GM10248 (cell line): ENCODE results near the gene ELAVL1.

ENCODE experiments used
- CTCF ChIA-PET: fragments of 300-600 bp; sonication (Branson Sonifier 250); formaldehyde crosslinking; extraction: SDS; loops from one replicate; lab custom pipeline; 2021; ENCODE audit warnings: antibody characterized with exemption; lab: Yijun Ruan, JAX
- POLR2A ChIA-PET: fragments of 350-650 bp; sonication (Branson Sonifier 250); formaldehyde crosslinking; extraction: SDS; loops from one replicate; lab custom pipeline; 2020; ENCODE audit warnings: antibody characterized with exemption; lab: Yijun Ruan, JAX
- DNase-seq: peaks from one replicate; pipeline ENCODE4 v3.0.0; 2012; ENCODE audit errors: extremely low spot score
- CTCF ChIP-seq: IDR thresholded peaks from 2 replicates; pipeline ENCODE4 v1.5.1; 2012; ENCODE audit warnings: mild to moderate bottlenecking, low read depth; ENCODE audit errors: extremely low read depth, missing control alignments, control extremely low read depth

Gene ELAVL1

GRCh38 chr19:7977021-7977722 is 28.3 kb downstream of the ELAVL1 start:
- no peak for DNase-seq
- ChIA-PET POLR2A (interaction anchor here (0.6 kb wide), 1 partner anchor 1458 kb away, joined by 3 read pairs; the partner anchor contains the start of gene ZNF266), CTCF (interaction anchor here (2.3 to 2.7 kb wide), 2 partner anchors 25 to 33 kb away, joined by 9 to 14 read pairs; partner anchors contain the start of gene TIMM44)
- TF ChIP-seq CTCF, result no peak

- TF ChIP-seq CTCF, result no peak
- DNase-seq, result no peak
- POLR2A ChIA-PET, result no interaction called here
- CTCF ChIA-PET, result interaction anchor here (2.7 kb wide), 1 partner anchor 33 kb away, joined by 14 read pairs; the partner anchor contains the start of gene TIMM44
Observed at GRCh38 chr19:7976461-7976860, 29.0 kb downstream of the ELAVL1 start.

- DNase-seq, result no peak
- CTCF ChIA-PET, result interaction anchor here (1.5 to 2.7 kb wide), 3 partner anchors 28 to 39 kb away, joined by 3 to 14 read pairs (median 4); partner anchors contain the start of gene TIMM44
- TF ChIP-seq CTCF, result no peak
- POLR2A ChIA-PET, result no interaction called here
Observed at GRCh38 chr19:7975037-7975436, 30.4 kb downstream of the ELAVL1 start.

GRCh38 chr19:7973883-7974282 is 31.6 kb downstream of the ELAVL1 start:
- TF ChIP-seq CTCF, result no peak
- no peak for DNase-seq
- ChIA-PET CTCF (interaction anchor here (1.3 to 1.9 kb wide), 2 partner anchors 14 to 38 kb away, joined by 4 to 5 read pairs; no protein-coding TSS in a partner anchor), POLR2A (interaction anchor here (0.6 kb wide), 1 partner anchor 66 kb away, joined by 5 read pairs; no protein-coding TSS in a partner anchor)

- TF ChIP-seq CTCF, result no peak
- ChIA-PET CTCF (interaction anchor here (1.3 to 3.4 kb wide), 6 partner anchors 12 to 272 kb away, joined by 3 to 30 read pairs (median 6); partner anchors contain the start of gene TIMM44), POLR2A (no interaction called here)
- no peak for DNase-seq
Observed at GRCh38 chr19:7971553-7972520, 33.6 kb downstream of the ELAVL1 start.
